D721Med (cell line): Measurements from ENCODE around the gene UBE2L3.
"Not testable (repeated sequence)": the region's sequence is repeated elsewhere in the genome, so short reads cannot be mapped to it uniquely, and the experiment has no call there.

ENCODE experiments used
- DNase-seq: peaks from one replicate; pipeline ENCODE4 v3.0.0; 2011; ENCODE audit warnings: low spot score; ENCODE audit not compliant: insufficient read length
- FAIRE-seq: peaks from 2 replicates; lab custom pipeline; 2011; peaks lifted over from hg19 to GRCh38; lab: Jason Lieb, UNC
- TF ChIP-seq, protein P1 (sequence below): IDR thresholded peaks from 2 replicates; pipeline ENCODE4 v1.5.1; 2012; ENCODE audit warnings: mild to moderate bottlenecking, control low read depth; ENCODE audit not compliant: insufficient read depth; ENCODE audit errors: missing control alignments

Gene UBE2L3

DNA sequence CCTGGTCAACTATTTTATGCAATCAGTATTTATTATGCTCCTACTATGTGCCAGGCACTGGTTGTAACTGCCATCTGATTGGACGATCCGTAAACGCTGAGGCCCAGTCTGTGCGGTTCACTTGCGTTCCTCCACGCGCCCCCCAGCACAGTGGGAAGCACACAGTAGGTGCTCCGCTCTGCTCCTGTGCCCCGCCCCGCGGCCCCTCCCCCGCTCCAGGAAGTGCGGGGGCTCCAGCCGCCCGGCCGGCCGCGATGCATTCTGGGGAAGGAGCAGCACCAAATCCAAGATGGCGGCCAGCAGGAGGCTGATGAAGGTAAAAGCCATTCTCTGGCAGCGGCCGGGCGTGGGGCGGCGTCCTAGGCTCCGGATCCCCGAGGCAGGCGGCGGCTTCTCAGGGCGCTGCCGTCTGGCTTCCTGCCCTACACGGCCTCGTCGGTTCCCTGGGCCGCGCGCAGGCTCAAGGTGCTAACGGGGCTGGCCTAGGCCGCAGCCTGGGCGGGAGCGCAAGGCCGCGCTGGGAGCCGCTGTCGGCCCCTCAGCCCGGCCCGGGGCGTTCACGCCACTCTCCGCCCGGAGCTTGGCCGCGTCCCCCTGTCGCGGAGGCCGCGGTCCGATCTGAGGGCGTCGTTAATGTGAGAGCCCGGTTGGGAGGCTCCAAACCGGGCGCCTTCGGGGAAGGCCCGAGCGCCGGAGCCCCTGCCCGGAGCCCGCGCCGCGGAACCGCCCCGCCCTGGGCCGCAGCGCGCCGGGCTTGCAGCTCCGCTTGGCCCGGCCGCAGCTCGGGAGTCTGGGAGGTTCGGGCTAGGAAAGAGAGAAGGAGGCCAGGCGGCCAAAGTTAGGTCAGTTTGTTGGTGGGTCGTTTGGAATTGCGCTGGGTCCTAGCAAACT is at the start of gene UBE2L3:
TSS of gene UBE2L3 (plus strand) at position 259 of the 891 bp plus-strand sequence. CDS start at position 290, 31 bp downstream.
- peak; percentile 83 for DNase-seq
- FAIRE-seq: no peak

DNA sequence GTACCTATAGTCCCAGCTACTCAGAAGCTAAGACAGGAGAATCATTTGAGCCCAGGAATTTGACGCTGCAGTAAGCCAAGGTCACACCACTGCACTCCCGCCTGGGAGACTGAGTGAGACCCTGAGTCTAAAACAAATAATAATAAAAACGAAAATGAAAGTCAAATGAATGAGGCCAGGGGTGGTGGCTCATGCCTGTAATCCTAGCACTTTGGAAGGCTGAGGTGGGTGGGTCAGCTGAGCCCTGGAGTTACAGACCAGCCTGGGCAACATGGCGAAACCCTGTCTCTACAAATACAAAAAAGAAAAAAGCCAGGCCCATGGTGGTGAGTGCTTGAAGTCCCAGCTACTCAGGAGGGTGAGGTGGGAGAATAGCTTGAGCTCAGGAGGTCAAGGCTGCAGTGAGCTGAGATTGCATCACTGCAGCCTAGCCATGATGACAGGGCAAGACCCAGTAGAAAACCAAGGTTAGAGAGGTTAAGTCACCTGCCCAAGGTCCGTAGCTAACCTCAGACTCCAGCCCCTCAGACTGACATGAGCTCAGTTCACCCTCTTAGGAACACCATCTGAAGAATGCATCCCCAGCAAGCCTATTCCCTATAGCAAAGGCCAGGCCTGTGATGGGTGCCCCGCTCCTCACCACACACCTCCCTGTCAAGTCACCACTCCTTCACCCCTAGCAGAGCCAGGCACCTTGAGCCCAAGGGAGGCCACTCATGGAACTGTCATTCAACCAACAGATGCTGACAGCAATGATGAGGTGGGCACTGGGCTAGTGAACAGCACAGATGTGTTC is 40.6 kb upstream of the UBE2L3 start:
- not testable (repeated sequence) for FAIRE-seq, DNase-seq

More for the DNA sequence above, at the start of gene UBE2L3:
- TF ChIP-seq, protein P1, sequence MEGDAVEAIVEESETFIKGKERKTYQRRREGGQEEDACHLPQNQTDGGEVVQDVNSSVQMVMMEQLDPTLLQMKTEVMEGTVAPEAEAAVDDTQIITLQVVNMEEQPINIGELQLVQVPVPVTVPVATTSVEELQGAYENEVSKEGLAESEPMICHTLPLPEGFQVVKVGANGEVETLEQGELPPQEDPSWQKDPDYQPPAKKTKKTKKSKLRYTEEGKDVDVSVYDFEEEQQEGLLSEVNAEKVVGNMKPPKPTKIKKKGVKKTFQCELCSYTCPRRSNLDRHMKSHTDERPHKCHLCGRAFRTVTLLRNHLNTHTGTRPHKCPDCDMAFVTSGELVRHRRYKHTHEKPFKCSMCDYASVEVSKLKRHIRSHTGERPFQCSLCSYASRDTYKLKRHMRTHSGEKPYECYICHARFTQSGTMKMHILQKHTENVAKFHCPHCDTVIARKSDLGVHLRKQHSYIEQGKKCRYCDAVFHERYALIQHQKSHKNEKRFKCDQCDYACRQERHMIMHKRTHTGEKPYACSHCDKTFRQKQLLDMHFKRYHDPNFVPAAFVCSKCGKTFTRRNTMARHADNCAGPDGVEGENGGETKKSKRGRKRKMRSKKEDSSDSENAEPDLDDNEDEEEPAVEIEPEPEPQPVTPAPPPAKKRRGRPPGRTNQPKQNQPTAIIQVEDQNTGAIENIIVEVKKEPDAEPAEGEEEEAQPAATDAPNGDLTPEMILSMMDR: no peak

- not testable (repeated sequence) for FAIRE-seq, DNase-seq
Observed at GRCh38 chr22:21531525-21531924, 36.0 kb upstream of the UBE2L3 start.

DNA sequence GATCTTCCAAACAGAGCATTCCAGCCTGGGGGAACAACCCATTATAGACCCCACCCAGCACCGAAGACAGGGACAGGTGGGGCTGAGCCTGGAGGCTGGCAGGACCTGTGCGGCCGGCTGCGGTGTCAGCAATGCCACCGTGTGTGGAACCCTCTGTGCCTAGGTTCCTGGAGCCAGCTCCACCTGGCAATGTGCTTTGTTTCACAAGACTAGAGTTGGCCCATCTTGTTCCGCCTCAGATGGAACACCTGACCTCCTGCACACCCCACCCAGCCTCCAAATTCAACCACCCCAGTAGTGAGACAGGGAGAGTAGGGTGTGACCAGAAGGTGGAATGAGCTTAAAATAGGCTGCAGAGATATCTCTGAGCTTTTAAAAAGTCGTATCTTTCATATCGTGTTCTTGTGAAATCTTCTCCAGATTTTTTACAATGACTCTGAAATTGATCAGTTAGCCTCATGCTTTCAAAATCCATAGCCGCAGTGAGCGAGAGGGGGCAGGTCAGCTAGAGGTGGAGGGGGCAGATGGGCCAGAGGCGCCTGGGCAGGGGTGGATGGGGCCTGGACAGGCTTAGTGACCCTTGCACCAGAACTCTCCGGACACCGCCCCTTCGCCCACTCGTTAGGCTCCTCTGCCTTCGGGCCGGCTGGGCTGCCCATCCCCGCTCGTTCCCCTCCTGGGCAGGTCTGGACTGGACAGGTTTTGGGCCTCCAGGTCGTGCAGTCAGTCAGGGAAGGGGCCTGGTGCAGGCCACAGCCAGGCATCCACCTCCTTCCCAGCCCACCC is 34.5 kb upstream of the UBE2L3 start:
- not testable (repeated sequence) for DNase-seq, FAIRE-seq

- not testable (repeated sequence) for FAIRE-seq
Observed at GRCh38 chr22:21539862-21540261, 27.7 kb upstream of the UBE2L3 start.

GRCh38 chr22:21544432-21545322 is 22.8 kb upstream of the UBE2L3 start:
- not testable (repeated sequence) for DNase-seq, FAIRE-seq

More at GRCh38 chr22:21539862-21540261, 27.7 kb upstream of the UBE2L3 start:
- not testable (repeated sequence) for DNase-seq

GRCh38 chr22:21549558-21549957 is 18.0 kb upstream of the UBE2L3 start:
- not testable (repeated sequence) for FAIRE-seq, DNase-seq

DNA sequence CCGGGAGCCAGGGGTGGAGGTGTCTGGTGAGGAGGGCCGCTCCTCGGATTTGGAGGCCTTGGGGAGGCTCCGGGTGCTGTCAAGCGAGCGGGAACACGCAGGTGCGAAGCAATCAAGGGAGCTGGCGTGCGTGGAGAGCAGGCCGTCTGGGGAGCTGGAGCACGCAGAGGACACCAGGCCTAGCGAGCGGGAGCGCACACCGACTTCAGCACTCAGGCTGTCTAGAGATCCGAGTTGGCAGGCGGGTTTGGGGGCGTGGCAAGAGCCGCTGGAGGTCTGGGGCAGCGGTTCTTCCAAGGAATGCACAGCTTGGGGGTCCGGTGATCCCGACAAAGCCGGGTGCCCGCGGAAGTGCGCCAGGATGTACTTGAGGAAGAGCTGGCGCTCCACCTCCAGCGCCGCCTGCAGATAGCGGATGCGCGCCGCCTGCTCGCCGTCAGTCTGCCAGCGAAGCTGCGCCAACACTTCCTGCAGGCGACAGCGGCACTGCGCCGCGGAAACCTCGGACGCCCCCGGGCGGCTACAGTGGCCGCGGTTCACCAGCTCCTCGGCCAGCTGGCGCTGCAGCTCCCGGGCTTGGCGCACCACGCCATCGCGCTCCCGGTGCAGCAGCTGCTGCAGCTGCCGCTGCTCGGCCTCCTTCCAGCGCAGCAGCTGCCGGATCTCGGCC is 17.4 kb upstream of the UBE2L3 start:
- not testable (repeated sequence) for DNase-seq, FAIRE-seq

DNA sequence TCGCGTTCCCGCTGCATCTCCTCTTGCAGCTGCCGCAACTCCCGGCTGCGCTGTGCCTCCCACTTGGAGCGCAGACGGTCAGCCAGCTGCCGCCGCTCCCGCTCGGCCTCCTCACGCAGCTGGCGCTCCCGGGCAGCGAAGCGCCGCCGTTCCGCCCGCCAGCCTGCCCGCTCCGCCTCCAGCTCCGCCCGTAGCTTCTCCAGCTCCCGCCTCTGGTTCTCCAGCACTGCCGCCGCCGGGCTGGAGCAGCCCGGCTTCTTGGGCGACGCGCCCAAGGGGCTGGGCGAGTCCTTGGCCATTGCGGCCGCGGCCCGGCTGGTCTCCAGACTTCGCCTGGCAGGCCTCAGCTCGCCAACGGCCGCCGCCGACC is 16.9 kb upstream of the UBE2L3 start:
- FAIRE-seq, DNase-seq: not testable (repeated sequence)

DNA sequence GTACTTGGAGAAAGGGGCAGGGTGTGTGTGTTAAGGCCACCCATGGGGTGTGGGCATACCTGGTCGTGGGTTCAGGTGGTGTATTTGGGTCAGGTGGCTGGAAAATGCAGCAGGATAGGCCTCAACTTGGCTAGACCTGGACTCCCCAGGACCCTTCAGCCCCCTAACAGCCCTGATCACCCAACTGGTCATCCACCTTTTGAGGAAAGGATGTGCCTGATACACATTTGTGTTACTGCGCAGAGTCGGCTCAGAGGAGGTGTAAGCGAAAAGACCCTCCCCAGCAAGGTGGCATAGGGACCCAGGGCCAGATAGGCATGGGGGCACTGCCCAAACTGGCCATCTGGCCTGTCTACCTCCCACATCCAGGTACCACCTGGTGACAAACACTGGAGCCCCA is 16.2 kb upstream of the UBE2L3 start, which contains the start of gene RIMBP3C:
TSS of gene RIMBP3C (minus strand) at position 101 of the 400 bp plus-strand sequence. CDS start 485 bp downstream, outside the sequence.
- not testable (repeated sequence) for FAIRE-seq, DNase-seq

DNA sequence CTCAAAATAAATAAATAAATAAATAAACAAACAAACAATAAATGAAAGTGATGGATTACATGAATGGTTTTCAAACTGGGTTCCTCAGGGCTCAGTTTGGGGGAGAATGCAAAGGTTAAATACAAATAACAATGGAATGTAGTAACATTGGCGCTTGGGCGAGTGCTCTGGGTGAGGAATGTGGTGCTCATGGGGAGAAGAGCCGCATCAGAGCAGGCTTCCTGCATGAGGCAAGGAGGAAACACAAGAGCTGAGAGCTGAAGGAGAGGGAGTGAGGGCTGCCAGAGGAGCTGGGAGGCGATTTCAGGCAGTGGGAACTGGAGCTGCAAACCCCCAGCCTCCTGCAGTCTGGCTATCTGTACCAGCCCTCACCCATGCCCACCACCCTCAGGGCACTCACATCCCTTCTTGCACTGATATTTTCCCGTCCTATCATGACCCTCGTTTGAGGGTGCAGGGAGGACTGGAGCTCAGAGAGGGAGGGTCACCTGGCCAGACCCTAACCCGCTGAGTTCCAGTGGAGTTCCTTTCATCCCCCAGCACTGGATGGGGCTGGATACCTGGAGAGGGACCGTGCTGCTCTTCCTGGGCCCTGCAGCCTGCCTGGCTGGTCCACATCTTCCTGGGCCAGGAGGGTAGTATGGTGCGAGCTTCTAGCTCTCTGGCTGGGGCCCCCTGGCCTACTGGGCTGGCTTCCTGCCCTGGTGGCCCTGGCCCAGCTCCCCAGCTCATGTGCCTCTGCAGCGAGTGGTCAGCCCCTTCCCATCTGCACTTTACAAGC is 8.0 kb upstream of the UBE2L3 start:
- not testable (repeated sequence) for DNase-seq, FAIRE-seq

DNA sequence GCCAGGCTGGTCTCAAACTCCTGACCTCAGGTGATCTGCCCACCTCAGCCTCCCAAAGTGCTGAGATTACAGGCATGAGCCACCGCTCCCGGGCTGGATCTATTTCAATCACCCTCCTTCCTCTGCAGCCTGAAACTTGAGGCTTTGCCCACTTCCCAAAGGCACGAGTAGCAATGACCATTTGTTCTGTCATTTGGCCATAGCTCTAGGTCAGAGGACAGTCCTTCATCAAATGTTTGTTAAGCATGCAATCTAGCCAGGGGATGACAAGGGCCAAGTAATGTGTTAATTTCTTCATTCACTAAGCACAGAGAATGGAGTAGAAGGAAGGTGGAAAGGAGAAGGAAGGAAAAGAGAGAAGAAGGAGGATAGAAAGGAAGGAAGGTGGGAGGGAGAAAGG is 6.9 kb upstream of the UBE2L3 start:
- not testable (repeated sequence) for FAIRE-seq

More for the DNA sequence above, 6.9 kb upstream of the UBE2L3 start:
- DNase-seq: not testable (repeated sequence)
